ENCODE data around the gene USF3. TPM values are rescaled to one million over a fixed set of nuclear protein-coding genes. Genes with fewer than 3 reads are reported as not detected.

USF3 gene
- total and polyA plus RNA-seq, 2 experiments from 2014 or later, result 5.8 to 18.8 TPM

DNA sequence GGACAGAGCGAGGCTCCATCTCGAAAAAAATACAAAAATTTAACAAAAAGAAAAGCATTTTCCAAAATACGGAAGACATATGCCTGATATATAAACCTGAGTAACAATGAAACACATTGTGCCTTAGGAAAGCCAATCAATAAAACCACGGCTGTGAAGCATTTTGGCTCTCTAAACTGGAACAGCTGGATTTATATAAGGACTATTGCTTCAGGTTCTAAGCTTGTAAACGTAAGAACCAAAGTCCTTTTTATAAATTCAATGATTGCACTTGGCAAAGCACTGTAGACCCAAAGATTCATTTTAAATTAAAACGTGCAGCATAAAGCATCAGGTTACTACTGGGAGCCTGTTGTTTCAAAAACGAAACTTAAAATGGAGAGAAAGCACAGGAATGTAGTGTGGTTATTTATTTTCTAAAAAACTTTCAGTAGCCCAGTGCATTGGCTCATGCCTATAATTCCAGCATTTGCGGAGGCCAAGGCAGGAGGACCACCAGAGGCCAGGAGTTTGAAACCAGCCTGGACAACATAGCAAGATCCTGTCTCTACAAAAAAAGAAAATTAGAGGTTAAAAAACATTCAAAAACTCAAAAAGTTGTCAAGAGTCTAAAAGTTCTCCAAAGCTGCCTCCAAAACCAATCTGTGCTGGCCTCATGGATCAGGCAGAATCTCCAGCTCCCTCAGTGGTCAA lies 61.5 kb downstream of the USF3 start:
- H3K4me2 ChIP-seq, result no peak overlapping the region
- no peak overlapping the region for H3K27ac ChIP-seq
- no peaks in the 10 kb centered on the region for H4K20me1 ChIP-seq (ENCODE audit: insufficient read depth, poor library complexity, severe bottlenecking)
- no peak overlapping the region for H3K4me3 ChIP-seq
- no peaks in the 10 kb centered on the region for H3K79me2 ChIP-seq
- H3K9me3 ChIP-seq (ENCODE audit: low read depth), result no peaks in the 10 kb centered on the region
- no peak overlapping the region for H2AFZ ChIP-seq
- H3K27me3 ChIP-seq, result no peaks in the 10 kb centered on the region
- 72% methylated on average over 8 of the region's 8 CpGs for WGBS (ENCODE audit: low lambda C conversion rate, missing lambda C conversion rate)
- DNase-seq (ENCODE audit: low spot score), result no peak
- no peaks in the 10 kb centered on the region for H3K36me3 ChIP-seq (replicated peaks; ENCODE audit: insufficient read depth, low read depth)
- H3K4me1 ChIP-seq (ENCODE audit: insufficient read depth), result peaks cover 4% of the 10 kb centered on the region
- H3K9me2 ChIP-seq (replicated peaks; ENCODE audit: insufficient read depth), result no peaks in the 10 kb centered on the region
- TF ChIP-seq EZH2phosphoT487 (IDR thresholded peaks at IDR 0.05; ENCODE audit: low read depth, severe bottlenecking, unreplicated experiment), result no peak
- TF ChIP-seq, protein P1, sequence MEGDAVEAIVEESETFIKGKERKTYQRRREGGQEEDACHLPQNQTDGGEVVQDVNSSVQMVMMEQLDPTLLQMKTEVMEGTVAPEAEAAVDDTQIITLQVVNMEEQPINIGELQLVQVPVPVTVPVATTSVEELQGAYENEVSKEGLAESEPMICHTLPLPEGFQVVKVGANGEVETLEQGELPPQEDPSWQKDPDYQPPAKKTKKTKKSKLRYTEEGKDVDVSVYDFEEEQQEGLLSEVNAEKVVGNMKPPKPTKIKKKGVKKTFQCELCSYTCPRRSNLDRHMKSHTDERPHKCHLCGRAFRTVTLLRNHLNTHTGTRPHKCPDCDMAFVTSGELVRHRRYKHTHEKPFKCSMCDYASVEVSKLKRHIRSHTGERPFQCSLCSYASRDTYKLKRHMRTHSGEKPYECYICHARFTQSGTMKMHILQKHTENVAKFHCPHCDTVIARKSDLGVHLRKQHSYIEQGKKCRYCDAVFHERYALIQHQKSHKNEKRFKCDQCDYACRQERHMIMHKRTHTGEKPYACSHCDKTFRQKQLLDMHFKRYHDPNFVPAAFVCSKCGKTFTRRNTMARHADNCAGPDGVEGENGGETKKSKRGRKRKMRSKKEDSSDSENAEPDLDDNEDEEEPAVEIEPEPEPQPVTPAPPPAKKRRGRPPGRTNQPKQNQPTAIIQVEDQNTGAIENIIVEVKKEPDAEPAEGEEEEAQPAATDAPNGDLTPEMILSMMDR (IDR thresholded peaks at IDR 0.05; ENCODE audit: poor library complexity), result no peak
- no peak for TF ChIP-seq EZH2 (IDR thresholded peaks at IDR 0.05; ENCODE audit: borderline replicate concordance)

DNA sequence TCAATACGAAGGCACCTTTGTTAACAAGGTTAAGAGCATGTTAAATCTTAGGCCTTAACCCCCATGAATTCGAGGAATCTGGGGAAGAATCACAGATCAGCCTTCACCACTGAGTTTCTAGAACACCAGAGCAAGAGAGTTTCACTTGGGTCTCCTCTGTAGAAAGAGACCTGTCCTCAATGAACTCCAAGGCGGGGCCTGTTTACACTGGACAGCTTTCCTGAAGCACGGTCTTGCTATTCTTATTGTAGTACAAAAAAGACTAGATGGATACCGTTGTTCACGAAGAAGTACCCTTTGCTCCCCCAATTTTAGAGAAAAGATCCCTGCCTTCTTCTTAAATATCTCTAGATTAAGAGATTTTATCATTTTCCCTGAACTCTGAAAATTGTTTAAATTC lies 64.9 kb downstream of the USF3 start:
- H2AFZ ChIP-seq, result no peak overlapping the region
- H3K27ac ChIP-seq, result no peak overlapping the region
- TF ChIP-seq EZH2 (IDR thresholded peaks at IDR 0.05; ENCODE audit: borderline replicate concordance) (no peak), EZH2phosphoT487 (IDR thresholded peaks at IDR 0.05; ENCODE audit: low read depth, severe bottlenecking, unreplicated experiment) (no peak)
- TF ChIP-seq, protein P1 (IDR thresholded peaks at IDR 0.05; ENCODE audit: poor library complexity), result no peak
- no peaks in the 10 kb centered on the region for H3K79me2 ChIP-seq
- no peaks in the 10 kb centered on the region for H3K27me3 ChIP-seq
- DNase-seq (ENCODE audit: low spot score), result no peak
- no peak overlapping the region for H3K4me3 ChIP-seq
- H3K4me1 ChIP-seq (ENCODE audit: insufficient read depth), result peaks cover 4% of the 10 kb centered on the region
- H3K9me2 ChIP-seq (replicated peaks; ENCODE audit: insufficient read depth), result no peaks in the 10 kb centered on the region
- no peak overlapping the region for H3K4me2 ChIP-seq
- H3K9me3 ChIP-seq (ENCODE audit: low read depth), result no peaks in the 10 kb centered on the region
- WGBS (ENCODE audit: low lambda C conversion rate, missing lambda C conversion rate), result 84% methylated on average over 6 of the region's 6 CpGs
- H3K36me3 ChIP-seq (replicated peaks; ENCODE audit: insufficient read depth, low read depth), result no peaks in the 10 kb centered on the region
- H4K20me1 ChIP-seq (ENCODE audit: insufficient read depth, poor library complexity, severe bottlenecking), result no peaks in the 10 kb centered on the region

DNA sequence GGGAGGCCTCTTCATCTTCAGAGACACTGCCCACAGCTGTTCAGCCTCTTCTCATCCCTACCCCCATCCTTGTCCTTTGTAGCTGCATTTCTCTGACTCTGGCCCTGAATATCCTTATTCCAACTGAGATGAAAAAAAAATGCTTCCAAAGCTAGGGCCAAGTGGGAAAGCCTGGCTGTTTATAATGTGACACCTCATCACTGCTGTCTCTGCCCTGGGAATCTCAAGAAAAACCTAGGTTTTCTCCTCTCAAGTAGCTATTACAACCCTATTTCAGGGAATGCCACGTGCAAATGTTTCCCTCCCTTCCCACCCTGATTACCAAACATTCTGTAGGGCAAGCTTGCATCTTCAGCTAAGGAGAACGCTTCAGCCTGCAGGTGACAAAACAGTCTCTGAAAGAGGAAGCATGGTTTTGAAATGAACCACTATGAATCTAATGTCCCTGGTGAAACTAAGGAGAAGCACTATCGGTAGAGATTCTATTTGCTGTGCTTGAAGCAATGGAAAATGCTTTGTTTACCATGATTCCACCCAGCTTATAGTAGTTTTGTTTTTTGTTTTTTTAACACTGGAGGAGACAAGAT lies 65.4 kb downstream of the USF3 start:
- 81% methylated on average over 3 of the region's 3 CpGs for WGBS (ENCODE audit: low lambda C conversion rate, missing lambda C conversion rate)
- DNase-seq (ENCODE audit: low spot score), result no peak

More for the DNA sequence above, 65.4 kb downstream of the USF3 start:
- Histone ChIP-seq H4K20me1 (ENCODE audit: insufficient read depth, poor library complexity, severe bottlenecking) (no peaks in the 10 kb centered on the region), H3K4me2 (no peak overlapping the region), H3K79me2 (no peaks in the 10 kb centered on the region), H3K9me3 (ENCODE audit: low read depth) (no peaks in the 10 kb centered on the region), H3K36me3 (replicated peaks; ENCODE audit: insufficient read depth, low read depth) (no peaks in the 10 kb centered on the region), H3K9me2 (replicated peaks; ENCODE audit: insufficient read depth) (no peaks in the 10 kb centered on the region), H3K4me1 (ENCODE audit: insufficient read depth) (peaks cover 4% of the 10 kb centered on the region), H3K4me3 (no peak overlapping the region), H2AFZ (no peak overlapping the region), H3K27ac (no peak overlapping the region), H3K27me3 (peaks cover under 1% of the 10 kb centered on the region)
- TF ChIP-seq, protein P1 (IDR thresholded peaks at IDR 0.05; ENCODE audit: poor library complexity), result no peak
- TF ChIP-seq EZH2 (IDR thresholded peaks at IDR 0.05; ENCODE audit: borderline replicate concordance), result no peak
- no peak for TF ChIP-seq EZH2phosphoT487 (IDR thresholded peaks at IDR 0.05; ENCODE audit: low read depth, severe bottlenecking, unreplicated experiment)

Data from hepatocyte (in vitro differentiated cells).